Hepatocyte (in vitro differentiated cells): ENCODE results near the gene SLX1A. TPM values are rescaled to one million over a fixed set of nuclear protein-coding genes. Genes with fewer than 3 reads are reported as not detected.

ENCODE experiments used
- DNase-seq: peaks from one replicate; pipeline ENCODE4 v3.0.0-alpha.2; 2016; ENCODE audit warnings: low spot score
- H2AFZ ChIP-seq: fragments of 200-600 bp; sonication (generic); 2 replicates; pipeline ENCODE4 v1.6.0; 2016; ENCODE audit warnings: antibody characterized with exemption, mild to moderate bottlenecking
- H3K27ac ChIP-seq: fragments of 200-600 bp; sonication (generic); 2 replicates; pipeline ENCODE4 v1.5.1; 2016; ENCODE audit warnings: mild to moderate bottlenecking
- H3K27me3 ChIP-seq: fragments of 200-600 bp; sonication (generic); 2 replicates; pipeline ENCODE4 v1.6.1; 2016
- H3K36me3 ChIP-seq: fragments of 200-600 bp; sonication (generic); replicated peaks from 2 replicates; pipeline ENCODE4 v1.5.1; 2016; ENCODE audit warnings: low read depth; ENCODE audit not compliant: insufficient read depth
- H3K4me1 ChIP-seq: fragments of 200-600 bp; sonication (generic); 2 replicates; pipeline ENCODE4 v1.5.1; 2016; ENCODE audit warnings: mild to moderate bottlenecking, moderate library complexity; ENCODE audit not compliant: insufficient read depth
- H3K4me2 ChIP-seq: fragments of 200-600 bp; sonication (generic); 2 replicates; pipeline ENCODE4 v1.6.0; 2016
- H3K4me3 ChIP-seq: fragments of 200-600 bp; sonication (generic); 2 replicates; pipeline ENCODE4 v1.5.1; 2016; ENCODE audit warnings: mild to moderate bottlenecking
- H3K79me2 ChIP-seq: fragments of 200-600 bp; sonication (generic); 2 replicates; pipeline ENCODE4 v1.6.0; 2017; ENCODE audit warnings: mild to moderate bottlenecking
- H3K9me2 ChIP-seq: fragments of 200-600 bp; sonication (generic); replicated peaks from 2 replicates; pipeline ENCODE4 v1.6.0; 2017; ENCODE audit warnings: mild to moderate bottlenecking; ENCODE audit not compliant: insufficient read depth
- H3K9me3 ChIP-seq: fragments of 200-600 bp; sonication (generic); 2 replicates; pipeline ENCODE4 v1.5.1; 2016; ENCODE audit warnings: low read depth, mild to moderate bottlenecking
- H4K20me1 ChIP-seq: fragments of 200-600 bp; sonication (generic); 2 replicates; pipeline ENCODE4 v1.6.0; 2016; ENCODE audit warnings: mild to moderate bottlenecking; ENCODE audit not compliant: insufficient read depth, poor library complexity, severe bottlenecking
- CTCF ChIP-seq: fragments of 200-600 bp; sonication (generic); IDR thresholded peaks from 2 replicates; pipeline ENCODE4 v1.5.1; 2016; ENCODE audit warnings: antibody characterized with exemption, mild to moderate bottlenecking; ENCODE audit not compliant: poor library complexity
- EZH2 ChIP-seq: fragments of 200-600 bp; sonication (generic); IDR thresholded peaks from 2 replicates; pipeline ENCODE4 v1.6.1; 2016; ENCODE audit warnings: antibody characterized with exemption, mild to moderate bottlenecking, borderline replicate concordance
- EZH2phosphoT487 ChIP-seq: fragments of 200-600 bp; sonication (generic); IDR thresholded peaks from one replicate; pipeline ENCODE4 v1.6.1; 2018; ENCODE audit warnings: antibody characterized with exemption, mild to moderate bottlenecking, low read depth, moderate library complexity; ENCODE audit not compliant: unreplicated experiment, severe bottlenecking
- WGBS: methylation state at CpG from one replicate; pipeline ENCODE4 v1.1.6; 2016; ENCODE audit warnings: low lambda C conversion rate; ENCODE audit errors: missing lambda C conversion rate; 5-methylcytosine and 5-hydroxymethylcytosine counted together
- polyA plus RNA-seq: library from polyadenylated mRNA; unstranded; fragments of >200 nt; fragmentation: Nextera tagmentation; extraction: Ambion mirVana; gene quantifications from 2 replicates; pipeline ENCODE4 v1.2.1, GENCODE V29; 2016
- total RNA-seq: library from RNA; depleted of rRNA; stranded (reverse); fragments of >200 nt; gene quantifications from 2 replicates; pipeline ENCODE4 v1.2.3, GENCODE V29; 2014

The SLX1A gene
- total and polyA plus RNA-seq, 2 experiments from 2014 or later = 25.1 to 111 TPM

DNA sequence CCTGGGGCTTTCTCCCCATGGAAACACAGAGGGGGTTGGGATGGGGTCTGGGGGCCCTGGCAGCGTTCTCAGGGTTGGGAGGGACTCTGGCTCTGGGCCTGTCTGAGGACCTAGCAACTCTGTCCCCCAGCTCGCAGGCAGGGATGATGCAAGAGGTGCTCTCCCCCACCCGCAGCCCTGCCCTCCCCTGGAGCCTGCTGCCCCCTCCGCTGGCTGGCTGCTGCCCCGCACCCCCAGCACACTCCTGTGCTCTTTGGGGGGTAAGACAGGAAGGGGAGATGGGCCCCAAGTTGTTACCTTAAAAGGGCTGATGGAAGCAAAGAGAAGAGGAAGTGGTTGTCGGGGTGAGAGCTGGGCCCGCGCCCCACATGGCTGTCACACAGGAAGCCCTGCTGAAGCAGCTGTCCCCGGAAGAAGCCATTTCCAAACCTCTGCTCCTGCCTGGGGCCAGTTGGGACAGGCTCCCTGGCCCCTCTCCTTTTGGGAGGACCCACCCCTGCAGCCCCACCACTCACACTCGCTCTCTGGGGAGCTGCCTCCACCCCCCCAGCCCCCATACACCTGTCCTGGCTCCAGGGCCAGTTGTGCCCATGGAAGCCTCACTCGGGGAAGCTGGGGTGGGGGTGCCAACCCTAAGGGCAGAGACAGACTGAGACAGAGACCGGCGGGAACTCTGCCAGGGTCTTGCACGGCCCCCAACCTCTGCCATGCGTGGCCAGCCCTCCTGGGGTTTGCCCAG, 7.8 kb upstream of the SLX1A start:
- Histone ChIP-seq H3K9me2 (no peaks in the 10 kb centered on the region), H3K27me3 (no peaks in the 10 kb centered on the region), H3K4me2 (no peak overlapping the region), H3K4me3 (no peak overlapping the region), H4K20me1 (no peaks in the 10 kb centered on the region), H3K79me2 (no peaks in the 10 kb centered on the region), H3K4me1 (no peaks in the 10 kb centered on the region), H3K27ac (no peak overlapping the region), H2AFZ (no peak overlapping the region), H3K9me3 (no peaks in the 10 kb centered on the region), H3K36me3 (no peaks in the 10 kb centered on the region)
- TF ChIP-seq EZH2phosphoT487 = no peak
- no peak for TF ChIP-seq CTCF
- no peak for TF ChIP-seq EZH2
- DNase-seq = no peak
- WGBS = 97% methylated on average over 13 of the region's 15 CpGs

DNA sequence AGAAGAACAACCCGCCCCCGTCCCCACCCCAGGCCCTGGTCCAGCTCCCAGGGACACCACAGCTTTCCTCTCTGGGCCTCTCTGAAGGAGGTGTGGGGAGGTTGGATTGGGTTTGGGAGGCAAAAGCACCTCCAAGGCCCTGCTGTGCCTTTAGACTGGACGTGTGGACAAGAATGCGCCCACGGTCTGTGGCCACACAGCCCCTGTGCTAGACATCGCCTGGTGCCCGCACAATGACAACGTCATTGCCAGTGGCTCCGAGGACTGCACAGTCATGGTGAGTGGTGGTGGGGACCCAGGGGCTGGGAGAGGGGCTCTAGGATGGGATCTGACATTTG, 7.3 kb upstream of the SLX1A start:
- Histone ChIP-seq H3K4me1 (no peaks in the 10 kb centered on the region), H3K27ac (no peak overlapping the region), H3K4me3 (no peak overlapping the region)

DNA sequence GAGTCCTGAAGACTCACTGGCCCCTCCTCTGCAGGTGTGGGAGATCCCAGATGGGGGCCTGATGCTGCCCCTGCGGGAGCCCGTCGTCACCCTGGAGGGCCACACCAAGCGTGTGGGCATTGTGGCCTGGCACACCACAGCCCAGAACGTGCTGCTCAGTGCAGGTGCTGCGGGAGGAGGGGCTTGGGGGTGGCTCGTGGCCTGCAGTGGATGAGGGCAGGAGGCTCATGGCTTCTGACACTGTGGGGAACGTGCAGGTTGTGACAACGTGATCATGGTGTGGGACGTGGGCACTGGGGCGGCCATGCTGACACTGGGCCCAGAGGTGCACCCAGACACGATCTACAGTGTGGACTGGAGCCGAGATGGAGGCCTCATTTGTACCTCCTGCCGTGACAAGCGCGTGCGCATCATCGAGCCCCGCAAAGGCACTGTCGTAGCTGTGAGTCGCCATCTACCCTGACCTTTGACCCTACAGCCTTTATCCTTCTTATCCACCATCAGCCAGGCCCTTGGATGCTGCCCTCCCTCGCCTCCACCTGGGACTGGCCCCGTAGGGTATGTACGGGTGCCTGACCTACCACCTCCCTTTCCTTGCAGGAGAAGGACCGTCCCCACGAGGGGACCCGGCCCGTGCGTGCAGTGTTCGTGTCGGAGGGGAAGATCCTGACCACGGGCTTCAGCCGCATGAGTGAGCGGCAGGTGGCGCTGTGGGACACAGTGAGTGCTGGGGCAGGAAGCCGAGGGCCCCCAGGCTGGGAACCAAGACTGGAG, 6.7 kb upstream of the SLX1A start:
- TF ChIP-seq EZH2 = no peak
- peak; percentile 46 for TF ChIP-seq CTCF
- no peak for TF ChIP-seq EZH2phosphoT487
- H3K9me3 ChIP-seq = no peaks in the 10 kb centered on the region
- no peaks in the 10 kb centered on the region for H4K20me1 ChIP-seq
- no peak overlapping the region for H2AFZ ChIP-seq
- no peaks in the 10 kb centered on the region for H3K4me1 ChIP-seq
- no peaks in the 10 kb centered on the region for H3K36me3 ChIP-seq
- no peak overlapping the region for H3K4me2 ChIP-seq
- peak; percentile 69 for DNase-seq
- no peaks in the 10 kb centered on the region for H3K27me3 ChIP-seq
- no peak overlapping the region for H3K4me3 ChIP-seq
- WGBS = 70% methylated on average over 36 of the region's 36 CpGs
- H3K27ac ChIP-seq = no peak overlapping the region
- H3K9me2 ChIP-seq = no peaks in the 10 kb centered on the region
- no peaks in the 10 kb centered on the region for H3K79me2 ChIP-seq

More for the DNA sequence above, 7.3 kb upstream of the SLX1A start:
- Histone ChIP-seq H3K27me3 (no peaks in the 10 kb centered on the region), H3K36me3 (no peaks in the 10 kb centered on the region), H3K9me3 (no peaks in the 10 kb centered on the region), H4K20me1 (no peaks in the 10 kb centered on the region), H3K79me2 (no peaks in the 10 kb centered on the region), H3K9me2 (no peaks in the 10 kb centered on the region), H3K4me2 (no peak overlapping the region), H2AFZ (no peak overlapping the region)
- no peak for DNase-seq
- 94% methylated on average over 9 of the region's 9 CpGs for WGBS
- TF ChIP-seq EZH2 (no peak), CTCF (no peak), EZH2phosphoT487 (no peak)
